Panc1 (cell line): ENCODE measurements around the gene GABRR1. TPM values are rescaled to one million over a fixed set of nuclear protein-coding genes. Genes with fewer than 3 reads are reported as not detected.

Experiments
- ATAC-seq: fragments of 200-7000 bp; cut with Tn5 transposase; 2 replicates; pipeline ENCODE4 v1.9.1; 2020; ENCODE audit warnings: mild to moderate bottlenecking, moderate library complexity
- BruUV-seq: library from RNA; stranded (reverse); fragments of 400-500 nt; replicated peaks from 2 replicates; lab custom pipeline; 2021; lab: Mats Ljungman, UMichigan
- CTCF ChIA-PET: fragments of 300-600 bp; sonication (Branson Sonifier 250); formaldehyde crosslinking; loops from one replicate; lab custom pipeline; 2022; ENCODE audit warnings: antibody characterized with exemption; lab: Charles Lee
- POLR2A ChIA-PET: fragments of 300-600 bp; sonication (Branson Sonifier 250); formaldehyde crosslinking; loops from one replicate; lab custom pipeline; 2022; ENCODE audit warnings: antibody characterized with exemption; lab: Charles Lee
- DNase-seq: peaks from one replicate; pipeline ENCODE4 v3.0.0-alpha.2; 2010; ENCODE audit warnings: low read depth, low spot score
- H3K27ac ChIP-seq: 2 replicates; pipeline ENCODE4 v1.5.1; 2011; ENCODE audit warnings: mild to moderate bottlenecking, low read length, inconsistent platforms
- H3K27me3 ChIP-seq: fragments of 200-500 bp; sonication (Bioruptor generic); 2 replicates; pipeline ENCODE4 v1.6.0; 2014; ENCODE audit warnings: low read length, inconsistent platforms; ENCODE audit not compliant: control insufficient read depth, insufficient read depth
- H3K36me3 ChIP-seq: fragments of 200-500 bp; sonication (Bioruptor generic); 2 replicates; pipeline ENCODE4 v1.5.1; 2014; ENCODE audit warnings: inconsistent platforms, mild to moderate bottlenecking, low read length, moderate library complexity; ENCODE audit not compliant: control insufficient read depth, insufficient read depth
- H3K4me1 ChIP-seq: 2 replicates; pipeline ENCODE4 v1.5.1; 2011; ENCODE audit warnings: inconsistent platforms, mild to moderate bottlenecking, low read length, moderate library complexity; ENCODE audit not compliant: control insufficient read depth, insufficient read depth
- H3K4me3 ChIP-seq, 2 experiments: 2 replicates each; pipeline ENCODE4 v1.5.1; 2011 to 2012; ENCODE audit warnings: low read depth in 2 of 2, low read length in 2 of 2, mild to moderate bottlenecking in 2 of 2, inconsistent platforms in 1 of 2, moderate library complexity in 1 of 2
- H3K9me3 ChIP-seq: fragments of 200-500 bp; sonication (Bioruptor generic); 2 replicates; pipeline ENCODE4 v1.5.1; 2014; ENCODE audit warnings: low read depth, mild to moderate bottlenecking, inconsistent platforms, low read length, moderate library complexity; ENCODE audit not compliant: control insufficient read depth, insufficient read depth
- POLR2AphosphoS5 ChIP-seq: IDR thresholded peaks from 2 replicates; pipeline ENCODE4 v1.6.1; 2012; ENCODE audit warnings: mild to moderate bottlenecking, low read depth, low read length, moderate library complexity
- SIN3A ChIP-seq: IDR thresholded peaks from 2 replicates; pipeline ENCODE4 v1.6.1; 2012; ENCODE audit warnings: low read depth, mild to moderate bottlenecking, low read length, moderate library complexity, borderline replicate concordance; ENCODE audit not compliant: insufficient read depth
- TCF7L2 ChIP-seq: IDR thresholded peaks from 2 replicates; pipeline ENCODE4 v1.6.1; 2011; ENCODE audit warnings: mild to moderate bottlenecking, low read depth, low read length, inconsistent platforms
- in situ Hi-C: cut with HindIII; loops from 2 replicates; pipeline ENCODE4 v1.10.0; 2016; ENCODE audit warnings: low sequenced_read_pairs, low pct_unique_long_range_greater_than_20kb
- intact Hi-C: fragments of 100-400 bp; cut with micrococcal nuclease; formaldehyde crosslinking; loops from one replicate; pipeline ENCODE4 v1.10.0; 2022; ENCODE audit not compliant: unreplicated experiment
- total RNA-seq: library from RNA; stranded (reverse); gene quantifications from one replicate; pipeline ENCODE4 v1.2.1, GENCODE V29; 2021; ENCODE audit not compliant: unreplicated experiment
- TF ChIP-seq, protein P1 (sequence below), 2 experiments: IDR thresholded peaks; 2 replicates each; pipeline ENCODE4 v1.6.1; 2011 to 2012; ENCODE audit warnings: low read depth in 2 of 2, control low read depth in 1 of 2, low read length in 1 of 2, mild to moderate bottlenecking in 1 of 2, moderate library complexity in 1 of 2; ENCODE audit not compliant: insufficient read depth in 1 of 2
- TF ChIP-seq, protein P2 (sequence below): fragments of 450-650 bp; IDR thresholded peaks from 2 replicates; pipeline ENCODE4 v1.5.1; 2017; ENCODE audit warnings: mild to moderate bottlenecking

GABRR1 gene
- total RNA-seq, 1 experiment from 2014 or later = not detected

DNA sequence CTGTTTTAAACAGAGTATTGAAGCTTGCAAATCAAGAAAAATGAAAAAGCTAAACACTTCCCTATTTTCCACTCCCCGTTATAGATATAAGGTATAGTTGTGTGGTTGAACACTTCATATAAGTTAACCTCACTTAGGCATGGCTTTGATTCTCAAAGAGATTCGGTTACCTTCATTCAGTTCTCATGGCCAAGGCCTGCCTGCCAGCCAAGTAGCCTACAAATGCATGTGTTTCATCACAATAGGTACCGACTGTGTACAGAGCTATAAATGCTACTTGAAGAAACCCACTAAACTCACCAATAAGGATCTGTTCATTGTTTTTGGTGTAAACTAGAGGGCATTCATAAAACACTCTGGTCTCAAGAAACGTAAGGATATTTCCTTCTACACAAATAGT lies 43.5 kb downstream of the GABRR1 start:
- no peak for TF ChIP-seq TCF7L2
- TF ChIP-seq, protein P1, sequence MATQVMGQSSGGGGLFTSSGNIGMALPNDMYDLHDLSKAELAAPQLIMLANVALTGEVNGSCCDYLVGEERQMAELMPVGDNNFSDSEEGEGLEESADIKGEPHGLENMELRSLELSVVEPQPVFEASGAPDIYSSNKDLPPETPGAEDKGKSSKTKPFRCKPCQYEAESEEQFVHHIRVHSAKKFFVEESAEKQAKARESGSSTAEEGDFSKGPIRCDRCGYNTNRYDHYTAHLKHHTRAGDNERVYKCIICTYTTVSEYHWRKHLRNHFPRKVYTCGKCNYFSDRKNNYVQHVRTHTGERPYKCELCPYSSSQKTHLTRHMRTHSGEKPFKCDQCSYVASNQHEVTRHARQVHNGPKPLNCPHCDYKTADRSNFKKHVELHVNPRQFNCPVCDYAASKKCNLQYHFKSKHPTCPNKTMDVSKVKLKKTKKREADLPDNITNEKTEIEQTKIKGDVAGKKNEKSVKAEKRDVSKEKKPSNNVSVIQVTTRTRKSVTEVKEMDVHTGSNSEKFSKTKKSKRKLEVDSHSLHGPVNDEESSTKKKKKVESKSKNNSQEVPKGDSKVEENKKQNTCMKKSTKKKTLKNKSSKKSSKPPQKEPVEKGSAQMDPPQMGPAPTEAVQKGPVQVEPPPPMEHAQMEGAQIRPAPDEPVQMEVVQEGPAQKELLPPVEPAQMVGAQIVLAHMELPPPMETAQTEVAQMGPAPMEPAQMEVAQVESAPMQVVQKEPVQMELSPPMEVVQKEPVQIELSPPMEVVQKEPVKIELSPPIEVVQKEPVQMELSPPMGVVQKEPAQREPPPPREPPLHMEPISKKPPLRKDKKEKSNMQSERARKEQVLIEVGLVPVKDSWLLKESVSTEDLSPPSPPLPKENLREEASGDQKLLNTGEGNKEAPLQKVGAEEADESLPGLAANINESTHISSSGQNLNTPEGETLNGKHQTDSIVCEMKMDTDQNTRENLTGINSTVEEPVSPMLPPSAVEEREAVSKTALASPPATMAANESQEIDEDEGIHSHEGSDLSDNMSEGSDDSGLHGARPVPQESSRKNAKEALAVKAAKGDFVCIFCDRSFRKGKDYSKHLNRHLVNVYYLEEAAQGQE (IDR thresholded peaks at IDR 0.05; ENCODE audit: insufficient read depth in 1 of 2, low read depth in 2 of 2, low read length in 1 of 2) = no peak
- no peak for TF ChIP-seq SIN3A
- TF ChIP-seq, protein P2, sequence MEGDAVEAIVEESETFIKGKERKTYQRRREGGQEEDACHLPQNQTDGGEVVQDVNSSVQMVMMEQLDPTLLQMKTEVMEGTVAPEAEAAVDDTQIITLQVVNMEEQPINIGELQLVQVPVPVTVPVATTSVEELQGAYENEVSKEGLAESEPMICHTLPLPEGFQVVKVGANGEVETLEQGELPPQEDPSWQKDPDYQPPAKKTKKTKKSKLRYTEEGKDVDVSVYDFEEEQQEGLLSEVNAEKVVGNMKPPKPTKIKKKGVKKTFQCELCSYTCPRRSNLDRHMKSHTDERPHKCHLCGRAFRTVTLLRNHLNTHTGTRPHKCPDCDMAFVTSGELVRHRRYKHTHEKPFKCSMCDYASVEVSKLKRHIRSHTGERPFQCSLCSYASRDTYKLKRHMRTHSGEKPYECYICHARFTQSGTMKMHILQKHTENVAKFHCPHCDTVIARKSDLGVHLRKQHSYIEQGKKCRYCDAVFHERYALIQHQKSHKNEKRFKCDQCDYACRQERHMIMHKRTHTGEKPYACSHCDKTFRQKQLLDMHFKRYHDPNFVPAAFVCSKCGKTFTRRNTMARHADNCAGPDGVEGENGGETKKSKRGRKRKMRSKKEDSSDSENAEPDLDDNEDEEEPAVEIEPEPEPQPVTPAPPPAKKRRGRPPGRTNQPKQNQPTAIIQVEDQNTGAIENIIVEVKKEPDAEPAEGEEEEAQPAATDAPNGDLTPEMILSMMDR = no peak
- TF ChIP-seq POLR2AphosphoS5 = no peak
- in situ Hi-C loops = no loop called here
- CTCF ChIA-PET = interaction anchor here (0.7 kb wide), 1 partner anchor 130 kb away, joined by 5 read pairs; no protein-coding TSS in a partner anchor
- H3K4me1 ChIP-seq = no peaks in the 10 kb centered on the region
- H3K27ac ChIP-seq = no peak overlapping the region
- ATAC-seq (no peak), DNase-seq (no peak)
- no peak overlapping the region for H3K4me3 ChIP-seq
- BruUV-seq = no TSS peak
- intact Hi-C loops = no loop called here
- POLR2A ChIA-PET = no interaction called here
- no peaks in the 10 kb centered on the region for H3K9me3 ChIP-seq
- no peaks in the 10 kb centered on the region for H3K36me3 ChIP-seq
- H3K27me3 ChIP-seq = 0 out of 2 replicates have a peak, but pooled peaks cover 3% of the 10 kb centered on the region

DNA sequence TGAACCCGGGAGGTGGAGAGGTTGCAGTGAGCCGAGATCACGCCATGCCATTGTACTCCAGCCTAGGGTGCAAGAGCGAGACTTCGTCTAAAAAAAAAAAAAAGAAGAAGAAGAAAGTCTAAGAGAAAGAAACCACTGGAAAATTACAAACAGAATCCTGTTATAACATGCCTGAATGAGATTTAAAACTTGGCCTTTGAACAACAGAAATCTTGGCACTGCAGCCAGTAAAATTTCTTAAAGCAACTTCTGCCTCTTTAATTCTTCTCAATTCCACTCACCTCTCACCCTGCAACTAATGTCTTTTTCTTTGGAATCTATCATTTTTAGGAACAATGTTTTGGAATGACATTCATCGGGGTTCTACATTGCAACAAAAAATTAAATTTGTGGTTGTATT lies 45.0 kb downstream of the GABRR1 start:
- intact Hi-C loops (no loop called here), in situ Hi-C loops (no loop called here)
- no peaks in the 10 kb centered on the region for H3K4me1 ChIP-seq
- no peaks in the 10 kb centered on the region for H3K36me3 ChIP-seq
- TF ChIP-seq, protein P2 = no peak
- no peak for TF ChIP-seq SIN3A
- H3K27ac ChIP-seq = no peak overlapping the region
- no peaks in the 10 kb centered on the region for H3K27me3 ChIP-seq
- no peaks in the 10 kb centered on the region for H3K9me3 ChIP-seq
- ChIA-PET POLR2A (no interaction called here), CTCF (no interaction called here)
- BruUV-seq = no TSS peak
- no peak overlapping the region for H3K4me3 ChIP-seq
- ATAC-seq (no peak), DNase-seq (no peak)

DNA sequence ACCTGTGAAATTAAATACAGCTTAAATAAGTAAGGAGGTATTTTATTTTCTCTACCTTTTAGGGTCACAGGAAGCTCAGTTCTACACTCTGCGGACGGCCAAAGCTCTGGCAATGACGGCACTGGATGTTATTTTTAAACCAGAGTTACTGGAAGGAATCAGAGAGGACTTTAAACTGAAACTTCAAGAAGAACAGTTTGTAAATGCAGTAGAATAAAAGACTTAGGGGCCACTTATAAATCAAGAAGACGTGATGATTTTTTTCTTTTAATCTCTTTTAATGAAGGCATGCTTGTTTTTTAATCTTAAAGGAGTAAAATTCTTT lies 55.1 kb downstream of the GABRR1 start:
- Histone ChIP-seq H3K36me3 (peaks cover 4% of the 10 kb centered on the region), H3K27ac (no peak overlapping the region), H3K9me3 (no peaks in the 10 kb centered on the region), H3K4me1 (no peaks in the 10 kb centered on the region), H3K4me3 (no peak overlapping the region), H3K27me3 (no peaks in the 10 kb centered on the region)
- DNase-seq (no peak), ATAC-seq (no peak)
- TF ChIP-seq, protein P2 = no peak
- no peak for TF ChIP-seq TCF7L2
- TF ChIP-seq, protein P1 (IDR thresholded peaks at IDR 0.05; ENCODE audit: insufficient read depth in 1 of 2, low read depth in 2 of 2, low read length in 1 of 2) = no peak
- TF ChIP-seq POLR2AphosphoS5 = no peak
- TF ChIP-seq SIN3A = no peak
- CTCF ChIA-PET = no interaction called here
- intact Hi-C loops (no loop called here), in situ Hi-C loops (no loop called here)
- POLR2A ChIA-PET = interaction anchor here (0.7 kb wide), 1 partner anchor 29 kb away, joined by 3 read pairs; no protein-coding TSS in a partner anchor
- BruUV-seq = no TSS peak
